ENCODE results near the gene C1QTNF12. TPM values are rescaled to one million over a fixed set of nuclear protein-coding genes. Genes with fewer than 3 reads are reported as not detected.

C1QTNF12 gene
- polyA plus RNA-seq, 1 donor, result 3.6 TPM

GRCh38 chr1:1211541-1212441 lies 34.7 kb downstream of the C1QTNF12 start:
- DNase-seq, result no peak

- DNase-seq, result no peak
Observed at GRCh38 chr1:1210726-1211540, 35.6 kb downstream of the C1QTNF12 start.

- no peak for DNase-seq
Observed at GRCh38 chr1:1208713-1209433, 37.6 kb downstream of the C1QTNF12 start.

- no peak for DNase-seq
Observed at GRCh38 chr1:1207571-1207892, 39.0 kb downstream of the C1QTNF12 start.

GRCh38 chr1:1206966-1207531 lies 39.5 kb downstream of the C1QTNF12 start:
- no peak for DNase-seq

GRCh38 chr1:1206376-1206965 lies 40.1 kb downstream of the C1QTNF12 start, which contains the start of gene TNFRSF18:
Gene TNFRSF18, minus strand, starts transcription at chr1:1206592. Its CDS starts 21 bp downstream, at chr1:1206571.
- no peak for DNase-seq

GRCh38 chr1:1205769-1206375 lies 40.6 kb downstream of the C1QTNF12 start:
- DNase-seq, result no peak

- no peak for DNase-seq
Observed at GRCh38 chr1:1204998-1205768, 41.3 kb downstream of the C1QTNF12 start.

- DNase-seq, result no peak
Observed at GRCh38 chr1:1204425-1204920, 42.0 kb downstream of the C1QTNF12 start.

GRCh38 chr1:1203561-1204424 lies 42.7 kb downstream of the C1QTNF12 start:
- no peak for DNase-seq

GRCh38 chr1:1202831-1203560 lies 43.5 kb downstream of the C1QTNF12 start:
- no peak for DNase-seq

GRCh38 chr1:1200876-1201810 lies 45.4 kb downstream of the C1QTNF12 start:
- DNase-seq, result peak; percentile 82

- no peak for DNase-seq
Observed at GRCh38 chr1:1199961-1200875, 46.3 kb downstream of the C1QTNF12 start.

- no peak for DNase-seq
Observed at GRCh38 chr1:1199141-1199960, 47.2 kb downstream of the C1QTNF12 start.

- DNase-seq, result no peak
Observed at GRCh38 chr1:1198423-1199140, 47.9 kb downstream of the C1QTNF12 start.

Measured in hindlimb muscle (tissue), 1 donor.